Endometrial microvascular endothelial cells (primary cell): ENCODE data around the gene SLC26A1. TPM values are rescaled to one million over a fixed set of nuclear protein-coding genes. Genes with fewer than 3 reads are reported as not detected.

Experiments used
- in situ Hi-C: cut with HindIII; loops from 2 replicates; pipeline ENCODE4 v1.10.0; 2017; ENCODE audit warnings: low sequenced_read_pairs, low pct_unique_long_range_greater_than_20kb; ENCODE audit errors: inconsistent ontology term
- total RNA-seq: library from RNA; depleted of rRNA; stranded (reverse); fragments of >200 nt; gene quantifications from one replicate; pipeline ENCODE4 v1.2.3, GENCODE V29; 2015; ENCODE audit errors: inconsistent ontology term

Gene SLC26A1
- total RNA-seq, 1 donor from 2014 or later, result not detected

DNA sequence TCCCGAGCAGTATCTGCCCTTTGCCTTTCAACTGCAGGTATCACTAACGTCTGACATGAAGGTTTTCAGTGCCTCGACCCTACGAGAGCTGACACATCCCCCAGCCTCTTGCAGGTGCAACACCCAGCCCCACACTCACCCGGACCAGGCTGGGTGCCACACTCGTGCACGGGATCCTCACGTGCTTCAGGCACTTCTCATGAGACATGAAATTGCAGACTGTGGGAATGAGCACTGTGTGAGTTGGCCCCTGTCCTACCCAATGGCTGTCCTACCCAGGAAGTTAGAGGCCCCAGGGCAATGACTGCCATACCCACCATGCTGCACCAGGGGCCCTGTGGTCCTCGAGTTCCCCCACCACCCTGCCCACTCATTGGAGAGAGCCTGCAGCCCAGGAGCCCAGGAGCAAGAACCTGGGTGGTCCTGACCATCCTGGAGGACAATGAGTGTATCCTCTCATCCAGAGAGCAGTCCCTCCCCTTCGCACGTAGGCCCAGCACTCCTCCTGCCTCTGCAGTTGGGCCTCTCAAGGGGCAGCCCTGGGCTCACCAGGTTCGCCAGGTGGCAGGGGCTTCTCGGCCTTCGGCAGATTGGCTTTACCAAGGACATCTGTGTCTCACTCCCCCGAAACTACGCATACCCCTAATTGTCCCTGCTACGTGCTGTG, 22.2 kb downstream of the SLC26A1 start:
- in situ Hi-C loops, result loop anchor here (5.0 kb wide), 1 partner anchor 39 kb away; the partner anchor contains the start of genes GAK and TMEM175

DNA sequence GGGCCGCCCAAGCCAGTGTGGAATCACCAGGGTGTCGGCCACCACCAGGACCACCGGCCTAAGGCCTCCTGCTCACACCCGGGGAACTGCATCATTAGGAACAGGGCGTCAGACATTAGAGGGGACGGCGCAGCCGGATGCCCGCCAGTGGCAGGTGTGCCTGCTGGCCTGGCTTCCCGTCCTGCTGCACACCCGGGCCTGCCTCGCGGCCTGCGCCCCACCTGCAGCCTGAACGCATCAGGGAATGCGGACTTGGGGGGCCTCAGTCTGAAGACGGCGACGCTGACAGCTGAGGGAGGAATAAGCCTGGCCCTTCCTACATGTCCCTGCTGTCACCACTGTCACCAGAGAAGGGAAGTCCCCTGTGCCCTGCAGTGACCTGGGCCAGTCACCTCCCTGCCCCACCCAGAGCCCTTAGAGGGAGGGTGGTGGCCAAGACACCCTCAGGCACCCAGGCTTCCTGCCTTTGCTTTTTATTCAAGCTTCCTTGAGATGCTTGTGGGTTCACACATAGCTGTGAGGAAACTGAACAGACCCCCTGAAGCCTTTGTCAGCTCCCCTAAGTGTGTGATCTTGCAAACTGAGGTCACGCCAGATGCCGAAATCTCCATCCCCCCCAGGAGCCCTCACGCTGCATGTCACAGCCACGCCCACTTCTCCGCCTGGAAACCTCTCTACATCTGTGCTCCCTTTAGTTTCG, 23.0 kb downstream of the SLC26A1 start:
- in situ Hi-C loops, result loop anchor here (5.0 kb wide), 1 partner anchor 38 kb away; the partner anchor contains the start of genes GAK and TMEM175

DNA sequence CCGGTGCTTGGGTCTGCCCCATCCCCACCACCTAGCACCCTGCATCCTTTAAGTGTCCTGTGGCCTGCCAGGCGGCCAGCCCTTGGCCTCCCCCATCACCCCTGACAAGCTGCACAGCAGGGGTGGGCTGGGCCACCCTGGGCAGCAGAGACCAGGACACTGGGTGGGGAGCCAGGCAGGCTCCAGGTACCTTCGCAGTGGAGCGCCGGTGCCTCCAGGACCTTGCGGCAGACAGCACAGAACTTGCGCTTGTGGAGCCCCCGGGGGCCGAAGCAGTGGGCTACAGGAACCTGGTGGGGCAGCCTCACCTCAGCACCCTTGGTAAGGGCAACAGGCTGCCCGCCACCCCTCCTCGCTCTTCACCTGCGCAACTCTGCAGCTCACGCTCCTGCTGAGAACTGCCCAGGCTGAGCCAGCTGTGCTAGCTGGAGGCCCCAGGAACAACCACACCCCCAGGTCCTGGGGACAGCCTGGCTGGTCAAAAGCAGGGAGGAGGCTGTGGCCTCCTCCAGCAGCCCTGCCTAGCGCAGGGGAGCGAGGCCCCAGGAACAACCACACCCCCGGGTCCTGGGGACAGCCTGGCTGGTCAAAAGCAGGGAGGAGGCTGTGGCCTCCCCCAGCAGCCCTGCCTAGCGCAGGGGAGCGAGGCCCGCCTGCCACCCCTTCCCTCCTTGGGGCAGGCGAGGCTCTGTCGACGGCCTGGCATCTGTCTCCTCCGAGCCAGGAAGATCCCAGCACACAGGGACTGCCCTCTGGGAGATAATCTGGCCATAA, 24.4 kb downstream of the SLC26A1 start:
- in situ Hi-C loops, result no loop called here

DNA sequence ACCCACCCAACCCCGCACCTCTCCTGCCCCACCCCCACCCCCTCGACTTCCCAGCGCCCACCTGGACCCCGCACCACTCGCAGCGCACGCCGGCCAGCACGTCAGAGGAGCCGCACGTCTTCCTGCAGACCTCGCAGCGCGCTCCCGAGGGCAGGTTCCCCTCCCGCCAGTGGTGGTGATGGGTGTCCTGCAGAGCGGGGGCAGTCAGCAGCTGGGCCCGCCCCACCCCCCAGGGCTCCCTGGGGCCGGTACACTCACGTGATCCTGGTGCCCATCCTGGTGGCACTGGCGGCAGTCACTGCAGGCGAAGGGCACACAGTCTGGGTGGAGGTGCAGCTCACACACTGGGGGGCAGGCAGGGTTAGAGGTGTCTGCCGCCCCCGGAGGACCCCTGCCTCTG, 25.0 kb downstream of the SLC26A1 start:
- in situ Hi-C loops, result no loop called here

DNA sequence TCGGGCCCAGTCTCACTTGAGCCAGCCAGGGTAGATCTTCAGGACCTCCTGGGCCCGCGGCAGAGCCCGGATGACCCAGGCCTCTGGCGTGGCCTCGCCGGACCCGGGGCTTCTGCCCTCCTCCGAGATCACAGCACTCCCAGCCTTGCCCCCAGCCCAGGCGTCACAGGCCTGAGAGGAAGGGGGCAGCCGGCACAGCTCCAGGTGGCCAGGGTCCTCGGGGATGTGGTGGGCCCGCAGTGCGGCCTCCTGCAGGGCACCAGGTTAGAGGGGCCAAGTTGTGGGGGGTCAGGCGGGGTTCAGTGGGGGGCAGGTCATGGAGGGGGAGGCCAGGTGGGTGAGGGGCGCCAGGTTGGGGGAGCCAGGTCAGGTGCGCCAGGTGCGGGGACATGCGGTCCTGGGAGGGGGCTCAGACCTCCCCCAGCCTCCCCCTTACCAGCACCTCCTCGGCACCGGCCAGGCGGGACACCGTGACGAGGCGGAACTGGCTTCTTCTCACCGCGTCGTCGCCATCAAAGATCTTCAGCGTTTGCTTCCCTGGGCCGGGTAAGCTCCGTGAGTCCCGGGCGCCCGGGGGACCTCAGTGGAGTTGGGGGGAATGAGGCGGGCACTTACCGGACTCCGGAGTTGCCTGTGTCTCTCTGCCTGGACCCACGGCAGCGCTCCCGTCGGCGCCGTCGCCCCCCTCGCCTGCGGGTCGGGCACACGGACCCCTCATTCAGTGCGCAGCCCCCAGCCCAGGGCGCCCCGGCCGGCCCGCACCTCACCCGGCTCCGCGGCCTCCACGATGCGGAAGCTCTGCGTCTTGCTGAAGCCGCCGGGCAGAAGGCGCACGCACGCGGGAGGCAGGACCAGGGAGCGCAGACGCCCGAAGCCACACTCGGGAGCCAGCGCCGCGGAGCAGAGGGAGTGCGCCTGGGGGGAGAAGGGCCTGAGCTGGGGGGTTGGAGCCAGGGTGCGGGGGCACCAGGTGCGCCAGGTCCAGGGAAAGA, 25.8 kb downstream of the SLC26A1 start:
- in situ Hi-C loops, result no loop called here

DNA sequence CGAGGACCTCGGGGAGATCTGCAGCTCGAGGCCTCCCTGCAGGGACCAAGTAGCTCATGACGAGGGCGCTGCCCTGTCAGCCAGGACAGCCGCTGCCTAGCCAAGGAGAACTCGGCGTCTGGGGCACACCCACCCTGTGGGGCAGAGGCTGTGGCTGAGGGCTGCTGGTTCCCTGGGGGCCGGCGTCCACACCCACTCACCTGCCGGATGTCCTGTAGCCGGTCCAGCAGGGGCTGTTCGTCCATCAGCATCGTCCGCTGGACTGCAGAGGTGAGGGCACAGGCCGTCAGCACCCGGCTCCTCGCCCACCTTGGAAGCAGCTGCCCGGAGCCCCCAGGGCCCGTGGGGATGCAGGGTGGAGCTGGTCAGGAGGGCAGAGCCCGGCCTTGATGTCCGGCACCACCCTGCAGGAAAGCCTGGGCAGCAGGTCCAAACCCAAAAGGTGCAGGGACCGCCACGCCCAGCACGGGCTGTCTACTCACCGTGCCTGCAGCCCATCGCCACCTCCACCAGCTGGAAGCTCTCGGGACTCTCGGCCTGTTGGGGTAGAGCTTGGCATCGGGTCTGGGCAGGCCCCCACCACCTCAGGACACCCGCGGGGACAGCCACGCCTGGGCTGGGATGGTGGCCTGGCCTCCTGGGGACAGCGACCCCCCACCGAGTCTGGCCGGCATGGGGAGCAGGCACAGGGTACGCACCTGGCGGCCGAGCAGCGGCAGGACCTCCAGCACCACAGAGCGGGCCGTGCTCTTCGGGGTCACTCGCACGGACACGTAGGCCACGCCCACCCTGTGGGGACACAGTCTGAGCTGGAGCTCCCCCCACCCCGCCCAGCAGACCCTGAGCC, 26.7 kb downstream of the SLC26A1 start:
- in situ Hi-C loops, result no loop called here

DNA sequence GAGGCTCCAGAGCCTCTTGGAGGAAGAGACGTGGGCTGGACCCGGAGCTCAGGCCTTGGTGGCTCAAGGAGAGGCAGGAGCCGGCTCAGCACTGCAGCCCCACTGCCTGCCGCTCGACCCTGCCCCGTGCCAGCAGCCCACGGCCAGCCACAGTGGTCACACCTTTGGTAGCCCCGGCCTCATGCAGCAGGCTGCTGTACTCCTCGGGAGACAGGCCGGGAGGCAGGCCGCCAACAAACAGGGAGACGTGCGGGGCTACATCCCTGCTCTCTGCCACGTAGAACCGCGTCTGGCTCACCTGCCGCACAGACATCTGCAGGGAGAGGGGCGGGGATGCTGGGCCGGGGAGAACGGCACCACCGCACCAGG, 27.5 kb downstream of the SLC26A1 start:
- in situ Hi-C loops, result no loop called here

DNA sequence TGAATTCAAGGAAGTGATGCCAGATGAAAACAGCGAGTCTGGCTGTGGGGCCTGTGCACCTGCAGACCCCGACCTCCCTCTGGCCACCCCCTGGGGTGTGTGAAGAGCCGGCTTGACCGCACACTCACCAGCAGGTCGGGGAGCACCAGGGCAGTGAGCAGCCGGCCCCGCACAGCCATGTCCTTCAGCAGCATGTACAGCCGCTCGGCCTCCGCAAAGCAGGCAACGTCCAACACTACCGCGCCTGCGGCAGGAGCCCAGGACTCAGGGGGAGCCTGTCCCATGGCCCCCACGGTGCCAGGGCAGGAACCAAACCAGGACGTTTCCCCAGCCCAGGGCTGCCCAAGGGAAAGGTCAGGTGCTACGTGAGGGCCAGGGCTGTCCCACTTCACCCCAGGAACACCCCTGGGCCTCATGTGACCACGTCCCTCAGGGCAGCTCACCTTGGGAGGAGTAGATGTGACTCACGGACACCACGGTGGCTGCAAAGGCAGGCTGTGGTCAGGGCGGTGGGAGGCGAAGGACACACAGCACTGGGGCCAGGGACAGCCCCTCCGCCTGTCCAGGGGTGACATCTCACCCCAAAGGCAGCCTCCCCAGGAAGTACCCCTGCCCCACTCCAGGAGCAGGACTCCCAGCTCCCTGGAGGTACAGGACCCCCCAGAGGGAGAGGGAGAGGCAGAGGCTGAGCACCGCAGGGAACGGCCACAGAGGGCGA, 28.0 kb downstream of the SLC26A1 start:
- in situ Hi-C loops, result no loop called here

DNA sequence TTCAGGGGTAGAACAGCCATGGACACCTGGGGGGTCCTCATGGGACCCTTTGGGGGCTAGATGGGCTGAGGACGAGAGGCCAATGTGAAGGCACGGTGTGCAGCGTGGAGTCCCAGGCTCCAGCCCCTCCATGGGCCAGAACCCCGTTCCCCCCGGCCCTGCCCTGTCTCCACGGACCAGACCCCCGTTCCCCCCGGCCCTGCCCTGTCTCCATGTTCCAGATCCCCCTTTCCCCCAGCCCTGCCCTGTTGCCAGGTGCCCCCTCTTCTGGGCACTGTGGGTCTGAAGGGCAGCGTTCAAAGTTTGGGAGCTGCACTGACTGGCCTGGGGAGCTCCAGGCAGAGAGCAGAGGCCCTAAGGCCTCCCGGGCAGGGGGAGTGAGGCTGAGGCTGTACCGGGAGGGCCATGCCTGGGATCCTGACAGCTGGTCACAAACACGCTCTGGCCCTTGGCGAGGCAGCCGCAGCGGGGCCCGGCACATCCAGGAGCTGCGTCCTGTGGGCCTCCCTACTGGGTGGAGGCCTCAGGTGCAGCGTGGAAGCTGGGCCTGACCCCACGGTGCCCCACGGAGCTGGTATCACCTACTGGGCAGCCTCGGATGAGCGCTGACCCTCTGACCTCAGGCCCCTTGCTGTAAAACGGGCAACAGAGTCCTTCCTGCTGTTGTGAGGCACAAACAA, 28.7 kb downstream of the SLC26A1 start:
- in situ Hi-C loops, result no loop called here

DNA sequence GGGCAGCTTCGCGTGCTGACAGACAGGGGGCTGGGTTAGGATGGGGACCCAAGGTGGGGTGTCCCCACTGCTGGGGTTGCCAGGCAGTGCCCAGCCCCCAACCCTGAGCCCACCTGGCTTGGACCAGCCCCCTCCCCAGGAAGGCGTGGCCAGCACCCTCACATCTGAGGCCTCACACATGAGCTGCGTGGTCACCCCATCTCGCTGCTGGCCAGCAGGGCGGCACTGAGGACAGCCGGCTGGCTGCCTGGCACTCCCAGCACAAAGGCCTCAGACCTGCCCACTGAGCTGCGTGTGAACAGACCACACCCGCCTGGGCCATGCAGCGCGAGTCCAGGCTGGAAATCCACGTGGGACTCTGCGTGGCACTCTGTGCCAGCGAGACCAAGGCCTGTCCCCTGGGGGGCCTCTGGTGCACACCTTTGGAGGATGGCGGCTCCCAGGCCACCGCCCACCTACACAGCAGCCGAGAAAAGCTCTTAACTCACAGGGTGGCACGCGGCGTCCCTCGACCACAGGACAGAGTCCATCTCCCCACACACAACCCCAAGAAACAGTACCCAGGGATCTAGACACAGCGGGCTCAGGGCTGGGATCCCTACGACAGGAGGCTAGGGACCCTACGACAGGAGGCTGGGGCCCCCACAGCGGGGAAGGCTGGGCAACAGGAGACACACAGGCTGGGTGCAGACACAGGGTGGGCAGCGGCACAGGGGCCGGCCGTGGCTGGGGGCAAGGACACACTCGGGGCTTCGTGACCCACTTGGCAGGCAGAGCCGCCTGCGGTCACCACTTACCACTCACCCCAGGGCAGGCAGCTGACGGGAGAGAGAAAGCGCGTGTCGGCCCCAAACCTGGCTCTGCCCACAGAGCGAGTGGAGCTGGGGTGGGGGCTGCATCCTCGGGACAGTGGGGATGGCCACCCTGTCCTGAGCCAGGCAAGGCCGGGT, 29.7 kb downstream of the SLC26A1 start:
- in situ Hi-C loops, result no loop called here

DNA sequence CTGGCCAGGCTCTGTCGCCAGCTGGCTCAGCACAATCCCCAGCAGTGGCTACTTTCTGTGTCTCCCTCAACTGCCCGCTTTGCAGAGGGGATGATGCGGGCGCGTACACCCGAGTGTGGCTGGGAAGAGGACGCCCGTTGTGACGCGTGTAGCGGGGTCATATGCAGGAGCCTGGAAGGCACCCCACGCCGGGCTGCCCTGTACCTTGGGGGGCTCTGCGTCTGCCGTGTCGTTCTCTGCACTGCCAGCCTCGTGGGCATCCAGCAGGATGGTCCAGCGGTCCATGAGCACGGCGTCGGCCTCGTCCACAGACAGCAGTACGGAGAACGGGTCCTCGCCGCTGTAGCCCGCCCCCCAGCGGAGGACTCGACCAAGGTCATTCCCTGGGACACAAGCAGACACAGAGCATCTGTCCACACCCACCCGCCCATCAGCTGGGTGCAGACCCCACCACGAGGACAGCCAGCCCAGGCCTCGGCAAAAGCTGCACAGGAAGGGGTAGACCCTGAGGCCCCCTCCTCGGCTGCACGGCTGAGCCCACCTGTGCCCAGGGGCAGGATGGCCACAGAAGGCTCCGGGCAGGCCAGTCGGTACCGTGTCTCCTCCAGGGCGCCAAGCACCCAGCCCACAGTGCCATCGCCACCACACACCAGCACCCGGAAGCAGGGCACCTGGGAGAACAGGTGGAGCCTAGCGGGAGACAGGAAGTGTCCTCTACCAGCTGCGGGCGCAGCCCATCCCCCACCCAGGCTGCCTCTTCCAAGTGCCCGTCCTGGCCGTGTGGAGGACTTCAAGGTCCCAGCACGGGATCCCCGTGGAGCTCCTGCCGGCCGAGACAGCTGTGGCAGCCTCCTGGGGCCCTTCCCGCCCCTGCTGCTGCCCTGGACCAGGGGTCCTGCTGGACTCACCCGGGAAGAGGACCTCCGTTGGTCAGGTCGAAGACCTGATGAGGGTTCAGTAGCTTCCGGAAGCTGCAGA, 30.7 kb downstream of the SLC26A1 start:
- in situ Hi-C loops, result no loop called here

DNA sequence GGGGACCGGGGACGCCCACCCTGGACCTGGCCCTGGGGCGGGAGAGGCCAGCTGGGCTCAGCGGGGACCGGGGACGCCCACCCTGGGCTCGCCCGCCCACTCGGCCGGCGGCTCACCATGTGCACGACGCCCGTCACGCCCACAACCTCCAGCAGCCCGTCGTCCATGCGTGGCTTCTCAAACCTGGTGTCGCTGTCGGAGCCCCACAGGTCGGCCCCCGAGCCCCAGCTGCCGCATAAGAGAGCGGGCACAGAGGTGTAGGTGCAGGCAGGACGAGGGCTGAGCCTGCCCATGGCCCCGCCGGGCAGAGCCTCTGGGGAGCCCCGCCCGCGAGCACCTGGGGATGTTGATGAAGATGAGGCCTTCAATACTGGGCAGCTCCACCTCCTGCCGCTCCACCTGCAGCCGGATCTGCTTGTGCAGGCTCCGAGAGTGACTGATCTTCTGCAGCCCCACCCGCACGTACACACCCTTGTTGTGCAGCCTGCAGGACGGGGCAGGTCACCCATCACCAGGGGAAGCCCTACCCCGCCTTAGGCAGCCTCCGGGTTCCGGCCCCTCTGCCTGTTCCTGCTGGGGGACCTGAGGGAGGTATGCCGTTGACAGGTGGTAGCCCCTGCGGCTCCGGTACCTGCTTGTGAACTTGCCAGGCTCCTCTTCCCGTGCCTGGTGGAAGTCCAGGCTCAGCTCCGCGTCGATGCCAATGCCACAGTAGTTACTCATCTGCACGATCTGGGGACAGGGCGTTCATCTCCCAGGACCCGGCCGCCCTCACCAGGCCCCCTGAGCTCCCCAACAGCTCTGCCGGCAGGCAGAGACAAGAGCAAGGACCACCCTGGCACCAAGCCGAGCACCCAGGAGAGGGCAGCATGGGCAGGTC, 31.6 kb downstream of the SLC26A1 start:
- in situ Hi-C loops, result no loop called here

DNA sequence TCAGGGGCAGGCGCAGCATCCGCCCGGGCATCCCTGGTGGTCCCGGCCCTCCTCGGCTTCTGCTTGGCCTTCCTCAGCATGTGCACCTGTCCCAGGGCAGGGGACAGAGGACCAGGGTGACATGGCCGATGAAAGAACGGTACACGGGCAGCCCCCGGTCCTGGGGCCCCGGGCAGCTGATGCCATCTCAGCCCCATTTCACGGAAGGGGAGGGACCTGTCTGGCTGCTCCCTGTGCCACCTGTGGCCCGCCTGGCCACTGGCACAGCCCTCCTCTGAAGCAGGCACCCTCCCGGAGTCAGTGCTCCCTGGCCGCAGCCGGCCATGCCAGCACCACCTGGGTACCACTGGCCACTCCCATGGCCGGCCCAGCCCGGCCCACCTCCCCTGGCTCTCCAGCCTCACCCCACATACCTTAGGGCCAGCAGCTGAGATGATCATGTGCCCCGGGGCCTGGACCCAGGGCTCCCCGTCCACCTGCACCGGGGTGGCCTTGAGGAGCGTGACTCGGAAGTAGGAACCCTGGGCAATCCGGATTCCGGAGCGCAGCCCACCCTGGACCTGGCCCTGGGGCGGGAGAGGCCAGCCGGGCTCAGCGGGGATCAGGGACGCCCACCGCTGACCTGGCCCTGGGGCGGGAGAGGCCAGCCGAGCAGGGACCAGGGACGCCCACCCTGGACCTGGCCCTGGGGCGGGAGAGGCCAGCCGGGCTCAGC, 32.4 kb downstream of the SLC26A1 start:
- in situ Hi-C loops, result no loop called here
